IMR-90 (cell line): ENCODE measurements around the gene BTG3. TPM values are rescaled to one million over a fixed set of nuclear protein-coding genes. Genes with fewer than 3 reads are reported as not detected.

ENCODE experiments used
- ATAC-seq: fragments of 200-7000 bp; cut with Tn5 transposase; 2 replicates; pipeline ENCODE4 v1.9.1; 2020; ENCODE audit warnings: low read depth, mild to moderate bottlenecking, moderate library complexity
- BruUV-seq: library from RNA; stranded (reverse); fragments of 400-500 nt; replicated peaks from 2 replicates; lab custom pipeline; 2021; lab: Mats Ljungman, UMichigan
- CTCF ChIA-PET: fragments of 300-600 bp; formaldehyde crosslinking; extraction: SDS; loops from one replicate; lab custom pipeline; 2021; ENCODE audit warnings: antibody characterized with exemption; lab: Yijun Ruan, JAX
- POLR2A ChIA-PET: fragments of 300-600 bp; sonication (Branson Sonifier 250); formaldehyde crosslinking; loops from one replicate; lab custom pipeline; 2022; ENCODE audit warnings: antibody characterized with exemption; ENCODE audit not compliant: unreplicated experiment; lab: Charles Lee
- DNase-seq: peaks from one replicate; pipeline ENCODE4 v3.0.0; 2013
- H2AFZ ChIP-seq: replicated peaks from 2 replicates; pipeline ENCODE3; 2013; ENCODE audit warnings: low read length, mild to moderate bottlenecking; ENCODE audit not compliant: poor library complexity
- H2AK5ac ChIP-seq: 2 replicates; pipeline ENCODE4 v1.6.1; 2013; ENCODE audit warnings: low read depth, low read length, inconsistent platforms
- H2AK9ac ChIP-seq: replicated peaks from 2 replicates; pipeline ENCODE3; 2013; ENCODE audit warnings: mild to moderate bottlenecking, low read depth, low read length, moderate library complexity; ENCODE audit not compliant: poor library complexity
- H2BK120ac ChIP-seq: 2 replicates; pipeline ENCODE4 v1.6.1; 2013; ENCODE audit warnings: low read depth, low read length, inconsistent platforms
- H2BK15ac ChIP-seq: 3 replicates; pipeline ENCODE4 v1.6.1; 2013; ENCODE audit warnings: low read depth, low read length, inconsistent platforms
- H2BK20ac ChIP-seq: 2 replicates; pipeline ENCODE4 v1.6.1; 2013; ENCODE audit warnings: low read depth, mild to moderate bottlenecking, inconsistent platforms, low read length, moderate library complexity
- H2BK5ac ChIP-seq: 2 replicates; pipeline ENCODE4 v1.6.1; 2013; ENCODE audit warnings: mild to moderate bottlenecking, low read depth, low read length, inconsistent platforms; ENCODE audit not compliant: poor library complexity, severe bottlenecking
- H3K14ac ChIP-seq: replicated peaks from 2 replicates; pipeline ENCODE4 v1.6.1; 2013; ENCODE audit warnings: low read depth, low read length, inconsistent platforms
- H3K18ac ChIP-seq: 2 replicates; pipeline ENCODE4 v1.6.1; 2013; ENCODE audit warnings: low read depth, low read length, control low read depth
- H3K23ac ChIP-seq: 2 replicates; pipeline ENCODE4 v1.6.1; 2013; ENCODE audit warnings: low read depth, low read length, inconsistent platforms
- H3K27ac ChIP-seq: 2 replicates; pipeline ENCODE4 v1.5.1; 2013; ENCODE audit warnings: mild to moderate bottlenecking, control low read depth, low read length; ENCODE audit not compliant: insufficient read depth
- H3K27me3 ChIP-seq: 2 replicates; pipeline ENCODE4 v1.6.1; 2013; ENCODE audit warnings: low read length; ENCODE audit not compliant: control insufficient read depth, insufficient read depth
- H3K36me3 ChIP-seq: 2 replicates; pipeline ENCODE4 v1.6.1; 2013; ENCODE audit warnings: low read length, mixed read lengths; ENCODE audit not compliant: control insufficient read depth, insufficient read depth
- H3K4ac ChIP-seq: 2 replicates; pipeline ENCODE4 v1.6.1; 2013; ENCODE audit warnings: low read depth, low read length, inconsistent platforms
- H3K4me1 ChIP-seq: 2 replicates; pipeline ENCODE4 v1.6.1; 2013; ENCODE audit warnings: low read length, mixed read lengths; ENCODE audit not compliant: control insufficient read depth, insufficient read depth
- H3K4me2 ChIP-seq: 2 replicates; pipeline ENCODE4 v1.6.1; 2013; ENCODE audit warnings: low read depth, mild to moderate bottlenecking, control low read depth, low read length, moderate library complexity
- H3K4me3 ChIP-seq: 2 replicates; pipeline ENCODE4 v1.5.1; 2013; ENCODE audit warnings: low read depth, mild to moderate bottlenecking, control low read depth, low read length, moderate library complexity; ENCODE audit not compliant: insufficient read depth
- H3K56ac ChIP-seq: 2 replicates; pipeline ENCODE4 v1.6.1; 2013; ENCODE audit warnings: low read length, inconsistent platforms; ENCODE audit not compliant: insufficient read depth; ENCODE audit errors: extremely low read depth
- H3K79me1 ChIP-seq, 2 experiments: 2 replicates each; pipeline ENCODE4 v1.6.1; 2013; ENCODE audit warnings: low read length in 2 of 2, inconsistent platforms in 1 of 2, low read depth in 1 of 2
- H3K9ac ChIP-seq: 2 replicates; pipeline ENCODE4 v1.6.1; 2013; ENCODE audit warnings: low read depth, low read length, control low read depth
- H3K9me1 ChIP-seq: 2 replicates; pipeline ENCODE4 v1.6.1; 2013; ENCODE audit warnings: low read length, inconsistent platforms; ENCODE audit not compliant: insufficient read depth
- H3K9me3 ChIP-seq: 2 replicates; pipeline ENCODE4 v1.6.1; 2013; ENCODE audit warnings: low read length; ENCODE audit not compliant: control insufficient read depth, insufficient read depth
- H4K20me1 ChIP-seq: 2 replicates; pipeline ENCODE4 v1.6.1; 2013; ENCODE audit warnings: low read length, inconsistent platforms; ENCODE audit not compliant: insufficient read depth
- H4K5ac ChIP-seq: 2 replicates; pipeline ENCODE4 v1.6.1; 2013; ENCODE audit warnings: mild to moderate bottlenecking, low read depth, low read length, control low read depth
- H4K8ac ChIP-seq, 2 experiments: 2 replicates each; pipeline ENCODE4 v1.6.1; 2013; ENCODE audit warnings: low read depth in 2 of 2, low read length in 2 of 2, control low read depth in 1 of 2, inconsistent platforms in 1 of 2
- H4K91ac ChIP-seq: 2 replicates; pipeline ENCODE4 v1.6.1; 2013; ENCODE audit warnings: low read depth, low read length, inconsistent platforms; ENCODE audit not compliant: insufficient read depth
- CHD1 ChIP-seq: IDR thresholded peaks from 2 replicates; pipeline ENCODE4 v1.6.1; 2012; ENCODE audit warnings: low read depth, low read length, improper control_type of control experiment
- FOS ChIP-seq: fragments of 150-350 bp; IDR thresholded peaks from 2 replicates; pipeline ENCODE4 v1.6.1; 2016; ENCODE audit warnings: low read depth, low read length
- MAFK ChIP-seq: IDR thresholded peaks from 2 replicates; pipeline ENCODE4 v1.6.1; 2012; ENCODE audit warnings: low read depth, low read length, improper control_type of control experiment
- MXI1 ChIP-seq: IDR thresholded peaks from 2 replicates; pipeline ENCODE4 v1.6.1; 2012; ENCODE audit warnings: low read depth, mild to moderate bottlenecking, low read length, moderate library complexity, borderline replicate concordance
- POLR2A ChIP-seq: IDR thresholded peaks from 2 replicates; pipeline ENCODE4 v1.6.1; 2012; ENCODE audit warnings: mild to moderate bottlenecking, low read depth, low read length
- RAD21 ChIP-seq: IDR thresholded peaks from 2 replicates; pipeline ENCODE4 v1.6.1; 2012; ENCODE audit warnings: low read length, improper control_type of control experiment
- RFX5 ChIP-seq: IDR thresholded peaks from 2 replicates; pipeline ENCODE4 v1.8.0; 2012; ENCODE audit warnings: low read depth, mild to moderate bottlenecking, low read length, moderate library complexity
- SMC3 ChIP-seq: fragments of 150-350 bp; IDR thresholded peaks from 2 replicates; pipeline ENCODE4 v1.6.1; 2016; ENCODE audit warnings: low read depth, mild to moderate bottlenecking, antibody characterized with exemption, low read length, moderate library complexity
- USF2 ChIP-seq: fragments of 150-350 bp; IDR thresholded peaks from 2 replicates; pipeline ENCODE4 v1.6.1; 2017; ENCODE audit warnings: mild to moderate bottlenecking, antibody characterized with exemption, low read length, low read depth
- WGBS, 2 experiments: methylation state at CpG; one replicate each; pipeline versions ENCODE4 v1.1.5 to v1.1.7; 2013; ENCODE audit warnings: missing lambda C conversion rate in 2 of 2; ENCODE audit not compliant: insufficient read length in 1 of 2; ENCODE audit errors: extremely low coverage in 2 of 2; 5-methylcytosine and 5-hydroxymethylcytosine counted together
- dilution Hi-C: fragments of 300-500 bp; cut with HindIII; formaldehyde crosslinking; loops from one replicate; pipeline ENCODE4 v1.14.3; 2018; ENCODE audit warnings: low sequenced_read_pairs; ENCODE audit not compliant: unreplicated experiment
- in situ Hi-C: fragments of 300-500 bp; cut with MboI; formaldehyde crosslinking; loops from 3 replicates; pipeline ENCODE4 v1.14.3; 2019; ENCODE audit warnings: low sequenced_read_pairs, inconsistent platforms, mixed read lengths
- intact Hi-C: fragments of 100-400 bp; cut with micrococcal nuclease; formaldehyde crosslinking; loops from 2 replicates; pipeline ENCODE4 v1.10.0; 2022
- polyA plus RNA-seq, 3 experiments: library from polyadenylated mRNA; depleted of rRNA; stranded (reverse); fragments of >200 nt; gene quantifications; 2 replicates each; pipeline ENCODE4 v1.2.3, GENCODE V29; 2012; ENCODE audit warnings: low replicate concordance in 1 of 3
- total RNA-seq: library from RNA; depleted of rRNA; stranded (reverse); fragments of >200 nt; gene quantifications from 2 replicates; pipeline ENCODE4 v1.2.3, GENCODE V29; 2012
- TF ChIP-seq, protein P1 (sequence below): fragments of 150-350 bp; IDR thresholded peaks from 2 replicates; pipeline ENCODE4 v1.6.1; 2016; ENCODE audit warnings: low read depth, mild to moderate bottlenecking, low read length, moderate library complexity, borderline replicate concordance

Gene BTG3
- total and polyA plus RNA-seq, 2 of the 4 experiments (the other 2 are of a cell fraction), result 22.4 to 38.1 TPM

DNA sequence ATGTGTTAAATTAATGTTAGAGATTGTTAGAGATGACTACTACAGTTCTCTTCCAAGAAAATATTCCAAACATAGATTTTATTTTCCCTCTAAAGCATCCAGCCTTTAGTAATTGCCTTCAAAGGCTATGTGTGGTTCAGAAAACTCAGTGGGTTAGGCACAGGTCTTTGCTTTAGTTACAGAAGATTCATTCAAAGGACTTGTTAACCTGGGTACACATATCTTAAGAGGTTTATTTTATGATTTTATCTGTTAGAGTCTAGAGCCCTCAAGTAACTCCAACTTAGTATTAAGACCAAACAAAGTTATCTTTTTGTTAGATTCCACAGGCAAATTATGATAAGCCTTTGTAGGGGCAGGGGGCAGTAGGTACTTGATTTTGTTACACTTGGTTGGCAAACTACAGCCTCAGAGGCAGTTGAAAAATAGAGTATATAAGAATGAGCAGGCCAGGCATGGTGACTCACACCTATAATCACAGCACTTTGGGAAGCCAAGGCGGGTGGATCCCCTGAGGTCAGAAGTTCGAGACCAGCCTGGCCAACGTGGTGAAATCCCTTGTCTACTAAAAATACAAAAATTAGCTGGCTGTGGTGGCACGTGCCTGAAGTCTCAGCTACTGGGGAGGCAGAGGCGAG lies 61.9 kb downstream of the BTG3 start:
- Histone ChIP-seq H3K9me3 (no peaks in the 10 kb centered on the region), H2BK20ac (no peak overlapping the region), H4K8ac (no peak overlapping the region), H3K4me3 (no peak overlapping the region), H2AK9ac (no peak overlapping the region), H3K56ac (no peak overlapping the region), H3K27ac (no peak overlapping the region), H3K9me1 (no peaks in the 10 kb centered on the region), H3K4me2 (no peak overlapping the region), H2BK120ac (no peak overlapping the region), H2AFZ (no peak overlapping the region), H3K4me1 (peaks cover 3% of the 10 kb centered on the region; the same call in 1 of the 2 replicates), H4K20me1 (no peaks in the 10 kb centered on the region), H2BK15ac (no peak overlapping the region), H3K4ac (no peak overlapping the region), H2AK5ac (no peak overlapping the region), H3K9ac (no peak overlapping the region), H3K14ac (no peak overlapping the region), H3K27me3 (0 out of 2 replicates have a peak, but pooled peaks cover 2% of the 10 kb centered on the region), H3K23ac (no peak overlapping the region), H4K91ac (no peak overlapping the region), H3K18ac (no peak overlapping the region), H3K79me1 (no peaks in the 10 kb centered on the region), H2BK5ac (no peak overlapping the region), H3K36me3 (no peaks in the 10 kb centered on the region), H4K5ac (no peak overlapping the region)
- CTCF ChIA-PET, result no interaction called here
- WGBS, 2 experiments, result no CpG with 5 or more reads among the region's 5 CpGs
- in situ Hi-C loops (no loop called here), dilution Hi-C loops (no loop called here), intact Hi-C loops (no loop called here)
- no TSS peak for BruUV-seq
- no peak for TF ChIP-seq POLR2A
- TF ChIP-seq MAFK, result no peak
- no peak for TF ChIP-seq SMC3
- no peak for TF ChIP-seq FOS
- TF ChIP-seq RFX5, result no peak
- TF ChIP-seq, protein P1, sequence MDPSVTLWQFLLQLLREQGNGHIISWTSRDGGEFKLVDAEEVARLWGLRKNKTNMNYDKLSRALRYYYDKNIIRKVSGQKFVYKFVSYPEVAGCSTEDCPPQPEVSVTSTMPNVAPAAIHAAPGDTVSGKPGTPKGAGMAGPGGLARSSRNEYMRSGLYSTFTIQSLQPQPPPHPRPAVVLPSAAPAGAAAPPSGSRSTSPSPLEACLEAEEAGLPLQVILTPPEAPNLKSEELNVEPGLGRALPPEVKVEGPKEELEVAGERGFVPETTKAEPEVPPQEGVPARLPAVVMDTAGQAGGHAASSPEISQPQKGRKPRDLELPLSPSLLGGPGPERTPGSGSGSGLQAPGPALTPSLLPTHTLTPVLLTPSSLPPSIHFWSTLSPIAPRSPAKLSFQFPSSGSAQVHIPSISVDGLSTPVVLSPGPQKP, result no peak
- TF ChIP-seq USF2, result no peak
- no peak for TF ChIP-seq RAD21
- TF ChIP-seq MXI1, result no peak
- TF ChIP-seq CHD1, result no peak
- no peak for DNase-seq
- no peak for ATAC-seq
- POLR2A ChIA-PET, result no interaction called here
